ENCODE results near the gene TBX1.
"Not testable (repeated sequence)": the region's sequence is repeated elsewhere in the genome, so short reads cannot be mapped to it uniquely, and the experiment has no call there.

Gene TBX1

GRCh38 chr22:19764299-19764593, 3.7 kb downstream of the TBX1 start:
- DNase-seq (ENCODE audit: low read depth in 2 of 2) = no peak

- DNase-seq (ENCODE audit: low read depth in 2 of 2) = no peak
Observed at GRCh38 chr22:19764636-19765476, 4.3 kb downstream of the TBX1 start.

GRCh38 chr22:19765477-19766239, 5.1 kb downstream of the TBX1 start:
- DNase-seq (ENCODE audit: low read depth in 2 of 2) = no peak

- DNase-seq (ENCODE audit: low read depth in 2 of 2) = no peak
Observed at GRCh38 chr22:19766240-19766510, 5.6 kb downstream of the TBX1 start.

- DNase-seq (ENCODE audit: low read depth in 2 of 2) = peak in 1 of 2 experiments; percentile 31
Observed at GRCh38 chr22:19766511-19767426, 6.2 kb downstream of the TBX1 start.

- no peak for DNase-seq (ENCODE audit: low read depth in 2 of 2)
Observed at GRCh38 chr22:19767427-19768341, 7.1 kb downstream of the TBX1 start.

GRCh38 chr22:19769393-19769715, 8.8 kb downstream of the TBX1 start:
- no peak for DNase-seq (ENCODE audit: low read depth in 2 of 2)

GRCh38 chr22:19770349-19771220, 10.0 kb downstream of the TBX1 start:
- no peak for DNase-seq (ENCODE audit: low read depth in 2 of 2)

GRCh38 chr22:19772422-19772672, 11.8 kb downstream of the TBX1 start:
- no peak for DNase-seq (ENCODE audit: low read depth in 2 of 2)

- DNase-seq (ENCODE audit: low read depth in 2 of 2) = no peak
Observed at GRCh38 chr22:19772673-19773469, 12.3 kb downstream of the TBX1 start.

GRCh38 chr22:19773470-19774040, 13.0 kb downstream of the TBX1 start:
- DNase-seq (ENCODE audit: low read depth in 2 of 2) = no peak

GRCh38 chr22:19774628-19775027, 14.1 kb downstream of the TBX1 start:
- DNase-seq (ENCODE audit: low read depth in 2 of 2) = no peak

- no peak for DNase-seq (ENCODE audit: low read depth in 2 of 2)
Observed at GRCh38 chr22:19775496-19776325, 15.1 kb downstream of the TBX1 start.

- no peak for DNase-seq (ENCODE audit: low read depth in 2 of 2)
Observed at GRCh38 chr22:19776433-19777031, 16.0 kb downstream of the TBX1 start.

GRCh38 chr22:19777192-19777591, 16.6 kb downstream of the TBX1 start:
- DNase-seq (ENCODE audit: low read depth in 2 of 2) = not testable (repeated sequence)

GRCh38 chr22:19779011-19779421, 18.4 kb downstream of the TBX1 start:
- DNase-seq (ENCODE audit: low read depth in 2 of 2) = no peak

- no peak for DNase-seq (ENCODE audit: low read depth in 2 of 2)
Observed at GRCh38 chr22:19779685-19780268, 19.2 kb downstream of the TBX1 start.

GRCh38 chr22:19782533-19782932, 22.0 kb downstream of the TBX1 start:
- no peak for DNase-seq (ENCODE audit: low read depth in 2 of 2)
